ENCODE results near the gene LHFPL3. TPM values are rescaled to one million over a fixed set of nuclear protein-coding genes. Genes with fewer than 3 reads are reported as not detected.

Gene LHFPL3
- total and polyA plus RNA-seq, 2 donors (not counting 1 experiment from before 2014, with no cell fraction given): not detected

DNA sequence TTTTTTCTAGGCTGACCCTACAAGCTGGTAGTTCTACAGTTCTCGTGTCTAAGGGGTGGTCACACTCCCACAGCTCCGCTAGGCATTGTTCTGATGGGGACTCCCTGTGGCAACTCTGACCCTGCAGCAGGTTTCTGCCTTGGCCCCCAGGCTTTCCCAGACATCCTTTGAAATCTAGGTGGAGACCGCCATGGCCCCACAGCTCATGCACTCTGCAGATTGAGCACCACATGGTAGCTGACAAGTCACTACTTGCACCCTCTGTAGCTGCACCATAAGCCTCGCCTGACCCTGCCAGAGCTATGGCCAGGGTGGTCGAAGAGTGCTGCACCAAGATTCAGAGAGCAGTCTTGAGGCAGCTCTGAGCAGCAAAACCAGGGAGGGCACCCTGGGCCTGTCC is 275.6 kb downstream of the LHFPL3 start:
- Mint-ChIP-seq H3K27me3 (peaks cover 11% of the 10 kb centered on the region), H3K4me3 (no peak overlapping the region), H3K9me3 (ENCODE audit: insufficient read depth) (no peaks in the 10 kb centered on the region), H3K27ac (no peak overlapping the region), H3K4me1 (no peaks in the 10 kb centered on the region)
- DNase-seq (no peak), ATAC-seq (ENCODE audit: low read depth) (no peak)
- Histone ChIP-seq H3K79me2 (ENCODE audit: control insufficient read depth, insufficient read depth, low read length) (no peaks in the 10 kb centered on the region), H3K27me3 (replicated peaks in 1 of 4; ENCODE audit: control extremely low read depth in 1 of 4, control insufficient read depth in 3 of 4, insufficient read depth in 4 of 4, low read length in 3 of 4) (no peaks in the 10 kb centered on the region), H3K9ac (ENCODE audit: low read length) (no peak overlapping the region), H4K20me1 (ENCODE audit: control insufficient read depth, insufficient read depth, low read length, poor library complexity, severe bottlenecking) (no peaks in the 10 kb centered on the region), H3K4me2 (replicated peaks; ENCODE audit: low read depth, low read length, poor library complexity, severe bottlenecking) (no peak overlapping the region), H2AFZ (ENCODE audit: insufficient read depth, low read depth, low read length, poor library complexity, severe bottlenecking) (no peak overlapping the region), H3K27ac (ENCODE audit: low read length in 2 of 2) (no peak overlapping the region), H3K36me3 (replicated peaks in 1 of 2; ENCODE audit: control extremely low read depth in 1 of 2, control insufficient read depth in 1 of 2, extremely low read depth in 1 of 2, insufficient read depth in 2 of 2, low read length in 1 of 2) (no peaks in the 10 kb centered on the region), H3K4me1 (ENCODE audit: control insufficient read depth in 2 of 2, insufficient read depth in 2 of 2, low read length in 2 of 2) (no peaks in the 10 kb centered on the region), H3K9me3 (ENCODE audit: control extremely low read depth in 1 of 3, control insufficient read depth in 2 of 3, insufficient read depth in 1 of 3, low read length in 2 of 3) (peaks cover 0 to 5% (median 0%) of the 10 kb centered on the region in 3 donors), H3K4me3 (ENCODE audit: control extremely low read depth in 1 of 5, extremely low read depth in 1 of 5, insufficient read depth in 1 of 5, low read depth in 2 of 5, low read length in 4 of 5) (no peak overlapping the region)
- intact Hi-C loops (cut with micrococcal nuclease): no loop called here
- ChIA-PET CTCF (no interaction called here), POLR2A (no interaction called here)
- no peak for TF ChIP-seq EZH2 (IDR thresholded peaks at IDR 0.05; ENCODE audit: borderline replicate concordance, insufficient read depth, low read depth, low read length, poor library complexity, severe bottlenecking)
- WGBS (ENCODE audit: insufficient coverage): 62% methylated on average over 5 of the region's 5 CpGs

DNA sequence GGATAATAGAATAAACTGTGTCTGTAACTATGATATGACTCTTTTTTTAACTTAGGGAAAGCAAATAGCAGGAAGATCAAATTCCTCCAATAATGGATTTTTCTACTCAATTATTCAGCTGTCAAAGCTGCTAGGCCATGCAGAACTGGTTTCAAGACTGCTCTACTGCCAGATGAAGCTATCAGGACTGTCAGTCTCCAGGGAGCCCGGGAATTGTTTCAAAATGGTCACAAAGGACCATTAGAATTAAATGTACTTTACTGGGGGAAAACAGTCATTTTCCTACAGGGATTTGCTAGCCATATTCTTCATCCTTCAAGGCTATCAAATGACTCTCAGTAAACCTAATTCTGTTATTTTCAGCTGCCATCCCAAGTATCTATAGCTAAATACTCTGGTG is 276.3 kb downstream of the LHFPL3 start:
- Histone ChIP-seq H3K79me2 (ENCODE audit: control insufficient read depth, insufficient read depth, low read length) (no peaks in the 10 kb centered on the region), H3K4me3 (ENCODE audit: control extremely low read depth in 1 of 5, extremely low read depth in 1 of 5, insufficient read depth in 1 of 5, low read depth in 2 of 5, low read length in 4 of 5) (no peak overlapping the region), H3K36me3 (replicated peaks in 1 of 2; ENCODE audit: control extremely low read depth in 1 of 2, control insufficient read depth in 1 of 2, extremely low read depth in 1 of 2, insufficient read depth in 2 of 2, low read length in 1 of 2) (no peaks in the 10 kb centered on the region), H3K4me2 (replicated peaks; ENCODE audit: low read depth, low read length, poor library complexity, severe bottlenecking) (no peak overlapping the region), H3K4me1 (ENCODE audit: control insufficient read depth in 2 of 2, insufficient read depth in 2 of 2, low read length in 2 of 2) (no peaks in the 10 kb centered on the region), H4K20me1 (ENCODE audit: control insufficient read depth, insufficient read depth, low read length, poor library complexity, severe bottlenecking) (no peaks in the 10 kb centered on the region), H3K9me3 (ENCODE audit: control extremely low read depth in 1 of 3, control insufficient read depth in 2 of 3, insufficient read depth in 1 of 3, low read length in 2 of 3) (peaks cover 0 to 5% (median 0%) of the 10 kb centered on the region in 3 donors), H3K27me3 (replicated peaks in 1 of 4; ENCODE audit: control extremely low read depth in 1 of 4, control insufficient read depth in 3 of 4, insufficient read depth in 4 of 4, low read length in 3 of 4) (no peaks in the 10 kb centered on the region), H3K9ac (ENCODE audit: low read length) (no peak overlapping the region), H2AFZ (ENCODE audit: insufficient read depth, low read depth, low read length, poor library complexity, severe bottlenecking) (no peak overlapping the region), H3K27ac (ENCODE audit: low read length in 2 of 2) (no peak overlapping the region)
- ATAC-seq (ENCODE audit: low read depth): no peak
- Mint-ChIP-seq H3K27ac (no peak overlapping the region), H3K9me3 (ENCODE audit: insufficient read depth) (no peaks in the 10 kb centered on the region), H3K27me3 (peaks cover 11% of the 10 kb centered on the region), H3K4me1 (no peaks in the 10 kb centered on the region), H3K4me3 (no peak overlapping the region)
- no peak for TF ChIP-seq EZH2 (IDR thresholded peaks at IDR 0.05; ENCODE audit: borderline replicate concordance, insufficient read depth, low read depth, low read length, poor library complexity, severe bottlenecking)
- TF ChIP-seq, protein P1, sequence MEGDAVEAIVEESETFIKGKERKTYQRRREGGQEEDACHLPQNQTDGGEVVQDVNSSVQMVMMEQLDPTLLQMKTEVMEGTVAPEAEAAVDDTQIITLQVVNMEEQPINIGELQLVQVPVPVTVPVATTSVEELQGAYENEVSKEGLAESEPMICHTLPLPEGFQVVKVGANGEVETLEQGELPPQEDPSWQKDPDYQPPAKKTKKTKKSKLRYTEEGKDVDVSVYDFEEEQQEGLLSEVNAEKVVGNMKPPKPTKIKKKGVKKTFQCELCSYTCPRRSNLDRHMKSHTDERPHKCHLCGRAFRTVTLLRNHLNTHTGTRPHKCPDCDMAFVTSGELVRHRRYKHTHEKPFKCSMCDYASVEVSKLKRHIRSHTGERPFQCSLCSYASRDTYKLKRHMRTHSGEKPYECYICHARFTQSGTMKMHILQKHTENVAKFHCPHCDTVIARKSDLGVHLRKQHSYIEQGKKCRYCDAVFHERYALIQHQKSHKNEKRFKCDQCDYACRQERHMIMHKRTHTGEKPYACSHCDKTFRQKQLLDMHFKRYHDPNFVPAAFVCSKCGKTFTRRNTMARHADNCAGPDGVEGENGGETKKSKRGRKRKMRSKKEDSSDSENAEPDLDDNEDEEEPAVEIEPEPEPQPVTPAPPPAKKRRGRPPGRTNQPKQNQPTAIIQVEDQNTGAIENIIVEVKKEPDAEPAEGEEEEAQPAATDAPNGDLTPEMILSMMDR (IDR thresholded peaks at IDR 0.05): no peak
- no CpG with 5 or more reads among the region's 1 CpG for WGBS (ENCODE audit: insufficient coverage)
- ChIA-PET POLR2A (no interaction called here), CTCF (no interaction called here)
- DNase-seq: no peak
- intact Hi-C loops (cut with micrococcal nuclease): no loop called here

Data from B cell (primary cell).